Activated naive CD4-positive, alpha-beta T cell treated with anti-CD3 and anti-CD28 coated beads, Interleukin-2, amount 50 U/mL, for 16 hours (primary cell): ENCODE data around the gene DCD.
"Not testable (repeated sequence)": the region's sequence is repeated elsewhere in the genome, so short reads cannot be mapped to it uniquely, and the experiment has no call there.

Source experiments
- DNase-seq: peaks from one replicate; pipeline ENCODE4 v3.0.0-alpha.2; 2020

Gene DCD

GRCh38 chr12:54650889-54651288, 2.7 kb upstream of the DCD start:
- no peak for DNase-seq

- DNase-seq: no peak
Observed at GRCh38 chr12:54650409-54650808, 2.2 kb upstream of the DCD start.

GRCh38 chr12:54649825-54650224, 1.7 kb upstream of the DCD start:
- no peak for DNase-seq

DNA sequence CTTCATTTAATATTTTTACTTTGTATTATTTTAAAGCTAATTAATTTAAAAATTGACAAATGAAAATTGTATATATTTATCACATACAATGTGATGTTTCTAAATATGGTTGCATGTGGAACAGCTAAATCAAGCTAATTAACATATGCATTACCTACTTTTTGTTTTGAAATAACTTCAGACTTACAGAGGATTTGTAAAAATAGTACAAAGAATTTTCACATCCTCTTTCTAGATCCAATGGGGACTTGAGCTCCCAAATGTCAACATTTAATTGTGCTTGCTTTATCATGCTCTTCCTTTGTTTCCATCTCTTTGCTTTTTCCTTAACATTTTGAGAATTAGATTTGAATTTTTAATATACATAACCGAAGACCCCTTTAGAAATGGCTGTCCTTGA, 6.6 kb downstream of the DCD start:
- DNase-seq: no peak

GRCh38 chr12:54641089-54641488, 7.1 kb downstream of the DCD start:
- no peak for DNase-seq

DNA sequence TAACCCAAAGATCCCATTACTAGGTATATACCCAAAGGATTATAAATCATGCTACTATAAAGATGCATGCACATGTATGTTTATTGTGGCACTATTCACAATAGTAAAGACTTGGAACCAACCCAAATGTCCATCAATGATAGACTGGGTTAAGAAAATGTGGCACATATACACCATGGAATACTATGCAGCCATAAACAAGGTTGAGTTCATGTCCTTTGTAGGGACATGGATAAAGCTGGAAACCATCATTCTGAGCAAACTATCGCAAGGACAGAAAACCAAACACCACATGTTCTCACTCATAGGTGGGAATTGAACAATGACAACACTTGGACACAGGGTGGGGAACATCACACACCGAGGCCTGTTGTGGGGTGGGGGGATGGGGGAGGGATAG, 9.1 kb downstream of the DCD start:
- not testable (repeated sequence) for DNase-seq

GRCh38 chr12:54634795-54635194, 13.4 kb downstream of the DCD start, which contains the start of gene LACRT:
TSS of gene LACRT (minus strand) at chr12:54634895. CDS start at chr12:54634841, 54 bp downstream.
- DNase-seq: no peak

DNA sequence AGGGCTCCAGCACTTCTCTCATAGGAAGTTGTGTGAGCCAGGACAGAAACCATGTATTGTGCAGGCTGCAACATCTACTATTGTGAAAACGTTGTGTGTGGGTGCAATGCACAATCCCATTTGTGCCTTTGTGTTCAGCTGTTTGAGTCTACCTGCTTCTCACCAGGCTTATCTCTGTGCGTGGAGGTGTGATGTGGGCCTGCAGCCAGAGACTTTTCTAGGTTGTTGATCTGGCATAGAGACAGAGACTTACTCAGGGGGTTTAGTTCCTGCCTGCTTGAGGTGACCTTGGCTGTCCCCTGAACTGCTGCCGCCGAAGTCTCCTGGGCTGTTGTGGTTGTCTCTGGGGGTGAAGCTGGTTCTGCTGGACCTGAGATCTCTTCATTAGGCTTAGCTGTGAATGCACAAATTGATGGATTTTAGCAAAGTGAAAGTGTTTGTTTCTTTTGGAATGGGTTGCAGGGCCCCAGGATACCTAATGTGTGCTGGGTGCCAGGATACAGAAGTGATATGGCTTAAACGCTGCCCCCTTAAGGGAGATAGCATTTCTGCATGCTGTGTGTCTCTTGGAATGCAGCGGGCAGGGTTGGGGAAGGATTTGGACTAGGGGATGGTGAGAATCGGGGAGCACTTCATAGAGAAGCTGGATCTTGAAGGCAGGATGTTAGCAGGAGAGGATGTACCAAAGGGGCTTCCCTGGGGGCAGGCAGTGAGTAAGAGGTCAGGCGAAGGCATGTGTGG, 16.0 kb downstream of the DCD start:
- no peak for DNase-seq

GRCh38 chr12:54631551-54631950, 16.6 kb downstream of the DCD start:
- DNase-seq: no peak

DNA sequence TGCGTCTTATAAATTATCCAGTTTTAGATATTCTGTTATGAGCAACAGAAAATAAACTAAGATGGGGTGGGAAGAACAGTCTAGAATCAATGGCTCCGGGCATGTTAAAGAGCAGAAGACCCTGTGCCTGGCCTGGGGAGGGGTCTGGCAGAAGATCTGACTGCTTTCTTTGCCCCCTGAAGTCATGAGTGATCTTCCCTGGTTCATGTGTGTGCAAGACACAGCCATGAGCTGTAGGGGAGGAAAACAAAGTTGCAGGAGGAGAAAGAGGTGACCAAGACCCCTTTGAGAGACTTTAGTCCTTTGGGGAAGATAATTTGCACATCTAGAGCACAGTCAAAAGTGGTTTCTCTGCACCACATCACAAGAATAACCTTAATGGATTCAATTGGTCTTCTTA, 18.2 kb downstream of the DCD start:
- DNase-seq: no peak

- DNase-seq: no peak
Observed at GRCh38 chr12:54628186-54628846, 19.8 kb downstream of the DCD start.

DNA sequence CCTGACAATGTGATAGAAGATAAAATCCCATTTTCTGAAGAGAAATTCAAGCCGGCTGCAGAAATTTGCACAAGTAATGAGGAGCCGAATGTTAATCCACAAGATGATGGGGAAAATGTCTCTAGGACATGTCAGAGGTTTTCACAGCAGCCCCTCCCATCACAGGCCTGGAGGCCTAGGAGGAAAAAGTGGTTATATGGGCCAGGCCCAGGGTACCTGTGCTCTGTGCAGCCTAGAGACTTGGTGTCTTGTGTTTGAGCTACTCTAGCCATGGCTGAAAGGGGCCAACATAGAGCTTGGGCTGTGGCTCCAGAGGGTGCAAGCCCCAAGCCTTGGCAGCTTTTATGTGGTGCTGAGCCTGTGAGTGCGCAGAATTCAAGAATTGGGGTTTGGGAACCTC, 20.9 kb downstream of the DCD start:
- no peak for DNase-seq

- no peak for DNase-seq
Observed at GRCh38 chr12:54625598-54625997, 22.6 kb downstream of the DCD start.

DNA sequence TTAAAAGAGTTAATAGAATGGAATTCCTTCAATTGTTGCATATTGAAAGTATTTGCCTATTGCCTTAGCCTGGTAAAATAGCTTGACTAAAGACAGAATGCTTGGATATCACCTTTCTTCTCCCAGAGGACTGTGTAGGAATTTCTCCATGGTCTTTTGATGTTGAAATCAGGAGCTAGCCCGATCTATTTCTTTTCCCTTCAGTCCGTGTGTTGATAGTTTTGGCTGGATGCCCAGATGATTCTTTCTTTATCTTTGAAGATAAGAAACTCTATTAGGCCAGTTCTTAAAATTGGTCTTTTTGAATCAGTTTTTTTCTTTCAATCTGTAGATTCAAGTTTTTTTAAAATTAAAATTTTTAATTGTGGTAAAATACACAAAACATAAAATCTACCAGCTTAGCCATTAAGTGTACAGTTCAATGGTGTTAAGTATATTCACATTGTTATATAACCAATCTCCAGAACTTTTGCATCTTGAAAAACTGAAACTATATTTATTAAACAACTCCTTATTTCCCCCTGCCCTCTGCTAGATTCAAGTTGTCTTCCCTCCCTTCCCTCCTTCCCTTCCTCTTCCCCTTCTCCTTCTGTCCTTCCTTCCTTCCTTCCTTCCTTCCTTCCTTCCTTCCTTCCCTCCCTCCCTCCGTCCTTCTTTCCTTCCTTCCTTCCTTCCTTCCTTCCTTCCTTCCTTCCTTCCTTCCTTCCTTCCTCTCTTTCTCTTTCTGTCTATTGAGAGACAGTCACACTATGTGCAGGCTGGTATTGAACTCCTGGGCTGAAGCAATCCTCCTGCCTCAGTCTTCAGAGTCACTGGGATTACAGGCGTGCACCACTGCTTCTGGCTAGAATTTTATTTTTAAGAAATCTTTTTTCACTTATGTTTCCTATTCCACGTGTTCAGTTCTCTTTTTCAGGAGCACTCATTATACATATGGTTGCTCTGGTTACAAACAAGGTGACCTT, 23.6 kb downstream of the DCD start:
- no peak for DNase-seq

DNA sequence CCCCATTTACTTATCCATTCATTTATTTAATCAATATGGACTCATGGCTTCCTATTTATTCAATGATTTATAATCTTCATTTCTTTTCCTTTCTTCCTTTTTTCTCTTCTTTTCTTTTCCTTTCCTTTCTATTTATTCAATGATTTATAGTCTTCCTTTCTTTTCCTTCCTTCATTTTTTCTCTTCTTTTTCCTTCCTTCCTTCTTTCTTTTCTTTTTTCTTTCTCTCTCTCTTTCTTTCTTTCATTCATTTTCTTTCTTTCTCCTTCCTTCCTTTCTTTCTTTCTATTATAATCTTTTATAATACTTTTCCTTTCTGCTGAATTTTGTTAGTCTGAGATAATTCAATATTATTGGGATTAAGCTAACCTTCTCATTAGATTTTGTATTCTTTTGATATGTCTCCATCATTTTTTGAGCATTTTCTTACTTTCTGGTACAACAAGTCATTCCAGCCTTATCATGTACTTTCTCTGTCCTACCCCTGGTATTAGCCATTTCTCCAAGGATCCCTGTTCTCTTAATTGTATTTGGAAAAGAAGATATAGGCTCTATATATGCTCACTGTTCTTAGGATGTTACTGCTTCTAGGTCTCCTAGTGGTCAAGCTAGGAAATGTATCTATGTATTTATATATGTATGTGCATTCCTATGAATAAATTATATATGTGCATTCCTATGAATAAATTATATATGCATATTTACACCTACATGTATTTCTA, 25.5 kb downstream of the DCD start:
- DNase-seq: no peak

GRCh38 chr12:54616933-54617680, 31.1 kb downstream of the DCD start:
- no peak for DNase-seq

- DNase-seq: no peak
Observed at GRCh38 chr12:54612225-54612750, 35.9 kb downstream of the DCD start.

- DNase-seq: no peak
Observed at GRCh38 chr12:54611715-54612149, 36.4 kb downstream of the DCD start.

GRCh38 chr12:54608769-54609168, 39.4 kb downstream of the DCD start:
- DNase-seq: no peak

GRCh38 chr12:54608156-54608555, 40.0 kb downstream of the DCD start:
- DNase-seq: no peak

DNA sequence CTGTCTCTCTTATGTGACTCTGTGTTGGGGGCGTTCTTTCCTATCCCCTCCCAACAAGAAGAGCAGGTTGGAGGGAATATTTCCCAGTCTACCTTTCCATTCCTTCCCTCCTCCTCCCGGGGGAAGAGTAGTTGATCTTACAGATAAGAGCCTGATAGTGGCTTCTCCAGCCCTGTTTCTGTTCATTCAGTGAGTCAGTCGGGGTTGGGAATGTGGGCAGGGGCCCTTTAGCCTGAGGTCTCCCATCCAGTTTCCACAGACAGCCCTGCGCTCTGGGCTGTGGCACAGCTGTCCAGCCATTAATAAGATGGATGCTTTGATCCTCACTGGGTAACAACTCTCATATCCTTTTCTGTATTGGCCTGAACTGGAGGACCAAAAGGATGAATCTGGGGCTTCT, 41.6 kb downstream of the DCD start:
- DNase-seq: no peak
